Forelimb muscle (tissue), 1 donor: ENCODE results near the gene ALG12. TPM values are rescaled to one million over a fixed set of nuclear protein-coding genes. Genes with fewer than 3 reads are reported as not detected.

Experiments used
- polyA plus RNA-seq: library from polyadenylated mRNA; unstranded; fragments of 120-200 nt; gene quantifications from one replicate; pipeline ENCODE4 v1.2.1, GENCODE V29; 2013; ENCODE audit not compliant: insufficient read length

ALG12 gene
- polyA plus RNA-seq, 1 donor, result 10.5 TPM

Other genes starting within 250 kb of the ALG12 start
- gene BRD1, start 90.6 kb downstream of the ALG12 start, polyA plus RNA-seq, result 25.1 TPM
- gene ZBED4, start 64.6 kb downstream of the ALG12 start, polyA plus RNA-seq, result 12.0 TPM
- 12.4 TPM for gene CRELD2, start 196 bp upstream of the ALG12 start, polyA plus RNA-seq
- 13.4 TPM for gene PIM3, start 42.3 kb upstream of the ALG12 start, polyA plus RNA-seq
- not detected for gene IL17REL, start 94.3 kb upstream of the ALG12 start, polyA plus RNA-seq
- gene TTLL8, start 139.9 kb upstream of the ALG12 start, polyA plus RNA-seq, result not detected
- 1.2 TPM for gene MLC1, start 167.0 kb upstream of the ALG12 start, polyA plus RNA-seq
- 0.82 TPM for gene MOV10L1, start 171.6 kb upstream of the ALG12 start, polyA plus RNA-seq